ENCODE results near the gene FAM53A. TPM values are rescaled to one million over a fixed set of nuclear protein-coding genes. Genes with fewer than 3 reads are reported as not detected.

The FAM53A gene
- total and polyA plus RNA-seq, 2 of the 13 experiments (the other 11 are each of a cell fraction or from before 2014, with no cell fraction given) = 0.48 to 1.1 TPM

DNA sequence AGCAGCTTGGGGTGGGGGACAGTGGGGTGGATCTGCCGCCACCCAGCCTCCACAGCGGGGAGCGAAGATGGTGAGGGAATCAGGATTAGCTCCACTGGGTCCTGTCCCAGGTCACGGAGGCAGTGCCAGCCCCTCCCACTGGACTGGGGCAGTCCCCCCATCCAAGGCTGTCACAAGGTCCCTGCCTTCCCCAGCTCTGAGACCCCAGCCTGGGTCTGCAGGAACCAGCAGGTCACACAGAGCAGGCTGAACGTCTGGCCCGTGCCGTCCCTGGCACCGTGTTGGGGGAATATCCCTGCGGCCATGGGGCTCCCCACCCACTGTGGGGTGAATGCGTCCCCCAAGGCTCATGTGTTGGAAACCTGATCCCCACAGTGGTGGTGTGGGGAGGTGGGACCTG, 62.6 kb downstream of the FAM53A start:
- in situ Hi-C loops (cut with HindIII; ENCODE audit: extremely low pct_ligation_motif_present, low pct_unique_long_range_greater_than_20kb) (no loop called here), intact Hi-C loops (cut with micrococcal nuclease; ENCODE audit: unreplicated experiment) (no loop called here)
- DNase-seq (ENCODE audit: low spot score) (no peak), ATAC-seq (no peak), FAIRE-seq (no peak)
- H2AFZ ChIP-seq (ENCODE audit: low read length) = no peak overlapping the region
- no peaks in the 10 kb centered on the region for H3K9me3 ChIP-seq (ENCODE audit: low read length)
- ChIA-PET CTCF (ENCODE audit: low intra/inter-chr PET ratio, low total read pairs) (no interaction called here), POLR2A (no interaction called here)
- no peak overlapping the region for H3K9ac ChIP-seq (ENCODE audit: insufficient read depth, low read depth, low read length)
- no peaks in the 10 kb centered on the region for H3K4me1 ChIP-seq (ENCODE audit: insufficient read depth, low read length)
- H3K79me2 ChIP-seq (ENCODE audit: insufficient read depth, low read length) = no peaks in the 10 kb centered on the region
- BruUV-seq (replicated peaks) = no TSS peak
- peaks cover 1 to 35% of the 10 kb centered on the region in 2 experiments; a peak in 4 of 5 replicates for H3K27me3 ChIP-seq (ENCODE audit: control insufficient read depth in 1 of 2, insufficient read depth in 2 of 2, low read length in 2 of 2)
- H3K27ac ChIP-seq (ENCODE audit: extremely low read length, insufficient read depth, low read length) = no peak overlapping the region
- no peaks in the 10 kb centered on the region for H4K20me1 ChIP-seq (ENCODE audit: insufficient read depth, low read length)
- no peak overlapping the region for H3K4me2 ChIP-seq (ENCODE audit: low read depth, low read length)
- H3K36me3 ChIP-seq (replicated peaks in 1 of 2; ENCODE audit: control insufficient read depth in 1 of 2, insufficient read depth in 2 of 2, low read length in 2 of 2) = no peaks in the 10 kb centered on the region
- TF ChIP-seq CHD4 (IDR thresholded peaks at IDR 0.05; ENCODE audit: borderline replicate concordance, low read length) = no peak
- TF ChIP-seq DR1 (CRISPR knock-in tag; IDR thresholded peaks at IDR 0.05) = no peak
- no peak for TF ChIP-seq ZBTB44 (CRISPR knock-in tag; IDR thresholded peaks at IDR 0.05)
- TF ChIP-seq FOXJ3 (CRISPR knock-in tag; IDR thresholded peaks at IDR 0.05; ENCODE audit: borderline replicate concordance) = no peak
- TF ChIP-seq ZFX (CRISPR knock-in tag; IDR thresholded peaks at IDR 0.05; ENCODE audit: low read depth) = no peak
- no peak for TF ChIP-seq RFX3 (CRISPR knock-in tag; IDR thresholded peaks at IDR 0.05)
- no peak for TF ChIP-seq PRMT3 (CRISPR knock-in tag; IDR thresholded peaks at IDR 0.05; ENCODE audit: borderline replicate concordance, low read depth)
- TF ChIP-seq, protein P1, sequence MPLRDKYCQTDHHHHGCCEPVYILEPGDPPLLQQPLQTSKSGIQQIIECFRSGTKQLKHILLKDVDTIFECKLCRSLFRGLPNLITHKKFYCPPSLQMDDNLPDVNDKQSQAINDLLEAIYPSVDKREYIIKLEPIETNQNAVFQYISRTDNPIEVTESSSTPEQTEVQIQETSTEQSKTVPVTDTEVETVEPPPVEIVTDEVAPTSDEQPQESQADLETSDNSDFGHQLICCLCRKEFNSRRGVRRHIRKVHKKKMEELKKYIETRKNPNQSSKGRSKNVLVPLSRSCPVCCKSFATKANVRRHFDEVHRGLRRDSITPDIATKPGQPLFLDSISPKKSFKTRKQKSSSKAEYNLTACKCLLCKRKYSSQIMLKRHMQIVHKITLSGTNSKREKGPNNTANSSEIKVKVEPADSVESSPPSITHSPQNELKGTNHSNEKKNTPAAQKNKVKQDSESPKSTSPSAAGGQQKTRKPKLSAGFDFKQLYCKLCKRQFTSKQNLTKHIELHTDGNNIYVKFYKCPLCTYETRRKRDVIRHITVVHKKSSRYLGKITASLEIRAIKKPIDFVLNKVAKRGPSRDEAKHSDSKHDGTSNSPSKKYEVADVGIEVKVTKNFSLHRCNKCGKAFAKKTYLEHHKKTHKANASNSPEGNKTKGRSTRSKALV (CRISPR knock-in tag; IDR thresholded peaks at IDR 0.05) = no peak
- no peak for TF ChIP-seq SP5 (CRISPR knock-in tag; IDR thresholded peaks at IDR 0.05; ENCODE audit: borderline replicate concordance, low read depth)
- no peak for TF ChIP-seq ZNF138 (CRISPR knock-in tag; IDR thresholded peaks at IDR 0.05; ENCODE audit: low read depth)
- no peak for TF ChIP-seq IRX3 (CRISPR knock-in tag; IDR thresholded peaks at IDR 0.05; ENCODE audit: borderline replicate concordance, low read depth)
- TF ChIP-seq ZNF766 (CRISPR knock-in tag; IDR thresholded peaks at IDR 0.05; ENCODE audit: borderline replicate concordance) = no peak
- TF ChIP-seq, protein P2, sequence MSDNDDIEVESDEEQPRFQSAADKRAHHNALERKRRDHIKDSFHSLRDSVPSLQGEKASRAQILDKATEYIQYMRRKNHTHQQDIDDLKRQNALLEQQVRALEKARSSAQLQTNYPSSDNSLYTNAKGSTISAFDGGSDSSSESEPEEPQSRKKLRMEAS (IDR thresholded peaks at IDR 0.05) = no peak
- no peak for TF ChIP-seq TFDP2 (CRISPR knock-in tag; IDR thresholded peaks at IDR 0.05)
- TF ChIP-seq BRD4 (CRISPR knock-in tag; IDR thresholded peaks at IDR 0.05) = no peak
- TF ChIP-seq ZNF567 (CRISPR knock-in tag; IDR thresholded peaks at IDR 0.05; ENCODE audit: borderline replicate concordance) = no peak
- TF ChIP-seq ZNF781 (CRISPR knock-in tag; IDR thresholded peaks at IDR 0.05; ENCODE audit: borderline replicate concordance, not compliant biosample characterization) = no peak
- WGBS (ENCODE audit: low lambda C conversion rate) = 61% methylated on average over 6 of the region's 10 CpGs
- H3K4me3 ChIP-seq (replicated peaks in 1 of 3; ENCODE audit: insufficient read depth in 1 of 3, low read depth in 2 of 3, low read length in 3 of 3) = no peak overlapping the region

Measured in HepG2 (cell line).